HFF-Myc (cell line): ENCODE data around the gene CHTF18.

Experiments
- DNase-seq: peaks from one replicate; pipeline ENCODE4 v3.0.0-alpha.2; 2011; ENCODE audit warnings: low read depth; ENCODE audit errors: extremely low read depth
- H3K4me3 ChIP-seq: replicated peaks from 2 replicates; pipeline ENCODE4 v1.5.1; 2011; ENCODE audit warnings: low read depth, mild to moderate bottlenecking, control low read depth, low read length
- TF ChIP-seq, protein P1 (sequence below): IDR thresholded peaks from 2 replicates; pipeline ENCODE4 v1.5.1; 2012; ENCODE audit warnings: mild to moderate bottlenecking, low read depth, low read length, control low read depth; ENCODE audit errors: missing control alignments

CHTF18 gene

GRCh38 chr16:838741-839140, 50.3 kb downstream of the CHTF18 start:
- TF ChIP-seq, protein P1, sequence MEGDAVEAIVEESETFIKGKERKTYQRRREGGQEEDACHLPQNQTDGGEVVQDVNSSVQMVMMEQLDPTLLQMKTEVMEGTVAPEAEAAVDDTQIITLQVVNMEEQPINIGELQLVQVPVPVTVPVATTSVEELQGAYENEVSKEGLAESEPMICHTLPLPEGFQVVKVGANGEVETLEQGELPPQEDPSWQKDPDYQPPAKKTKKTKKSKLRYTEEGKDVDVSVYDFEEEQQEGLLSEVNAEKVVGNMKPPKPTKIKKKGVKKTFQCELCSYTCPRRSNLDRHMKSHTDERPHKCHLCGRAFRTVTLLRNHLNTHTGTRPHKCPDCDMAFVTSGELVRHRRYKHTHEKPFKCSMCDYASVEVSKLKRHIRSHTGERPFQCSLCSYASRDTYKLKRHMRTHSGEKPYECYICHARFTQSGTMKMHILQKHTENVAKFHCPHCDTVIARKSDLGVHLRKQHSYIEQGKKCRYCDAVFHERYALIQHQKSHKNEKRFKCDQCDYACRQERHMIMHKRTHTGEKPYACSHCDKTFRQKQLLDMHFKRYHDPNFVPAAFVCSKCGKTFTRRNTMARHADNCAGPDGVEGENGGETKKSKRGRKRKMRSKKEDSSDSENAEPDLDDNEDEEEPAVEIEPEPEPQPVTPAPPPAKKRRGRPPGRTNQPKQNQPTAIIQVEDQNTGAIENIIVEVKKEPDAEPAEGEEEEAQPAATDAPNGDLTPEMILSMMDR, result no peak
- DNase-seq, result no peak
- H3K4me3 ChIP-seq, result no peak overlapping the region

DNA sequence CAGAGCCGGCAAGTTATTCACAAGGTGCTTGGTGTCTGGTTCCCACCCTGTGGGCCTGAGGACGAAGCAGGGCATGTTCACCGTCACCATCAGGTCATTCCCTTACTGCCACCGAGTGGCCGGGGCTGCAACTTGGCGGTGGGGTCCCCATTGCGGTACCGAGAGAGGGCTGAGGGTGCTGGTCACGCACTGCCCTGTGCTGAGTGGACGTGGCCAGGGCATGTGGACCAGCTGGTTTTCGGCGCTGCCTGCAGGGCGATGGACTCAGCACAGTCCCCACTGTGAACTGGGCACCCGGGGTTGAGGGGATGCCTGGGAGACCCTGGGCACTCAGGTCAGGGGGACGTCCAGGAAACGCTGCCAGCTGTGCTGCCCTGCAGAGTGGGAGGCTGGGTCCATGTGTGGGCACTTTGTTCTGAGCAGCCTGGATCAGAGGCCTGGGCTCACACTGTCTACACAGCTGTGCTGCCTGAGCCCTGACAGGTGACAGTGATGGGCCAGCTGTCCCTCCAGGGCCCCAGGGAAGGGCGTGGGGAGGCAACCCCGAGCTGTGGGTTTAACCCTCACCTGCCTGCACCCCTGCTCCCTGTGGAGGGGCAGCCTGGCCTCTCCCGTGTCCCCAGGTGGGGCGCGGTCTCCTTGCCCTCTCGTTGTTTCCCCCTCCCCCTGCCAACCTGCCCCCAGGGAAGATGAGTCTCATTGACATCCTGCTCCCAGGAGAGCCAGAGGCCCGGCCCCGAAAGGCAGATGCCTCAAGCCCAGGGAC, 51.4 kb downstream of the CHTF18 start:
- TF ChIP-seq, protein P1, result no peak
- no peak for DNase-seq
- H3K4me3 ChIP-seq, result no peak overlapping the region

GRCh38 chr16:840561-841454, 52.4 kb downstream of the CHTF18 start:
- no peak for DNase-seq
- H3K4me3 ChIP-seq, result no peak overlapping the region

DNA sequence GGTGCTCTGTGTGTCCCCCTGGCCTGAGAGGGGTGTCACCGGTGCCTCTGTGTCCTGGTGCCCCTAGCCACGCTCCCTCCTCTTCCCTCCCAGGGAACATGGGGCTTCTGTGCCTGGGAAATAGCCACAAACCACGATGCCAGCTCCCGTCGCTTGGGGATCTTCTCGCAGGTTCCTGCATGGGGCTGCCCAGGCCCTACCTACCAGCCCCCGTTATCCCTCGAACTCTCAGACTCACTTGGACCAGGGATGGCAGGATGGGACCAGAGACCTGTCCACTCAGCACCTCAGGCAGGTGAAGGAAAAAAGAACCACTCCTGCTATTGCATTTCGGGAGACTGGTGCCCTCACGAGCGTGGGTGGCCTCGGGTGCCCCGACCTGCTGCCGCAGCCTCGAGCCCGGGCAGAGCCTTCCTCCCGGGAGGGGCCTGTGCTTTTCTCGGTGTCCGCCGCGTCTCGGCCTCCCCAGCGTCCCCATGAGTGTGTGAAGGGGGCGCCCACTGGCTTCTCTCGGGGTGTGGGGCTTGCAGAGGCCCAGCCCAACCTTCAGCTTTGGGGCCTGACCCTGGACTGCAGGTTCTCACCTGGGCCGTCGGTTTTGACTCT, 53.1 kb downstream of the CHTF18 start:
- DNase-seq, result no peak
- no peak overlapping the region for H3K4me3 ChIP-seq
- TF ChIP-seq, protein P1, result no peak

More at GRCh38 chr16:840561-841454, 52.4 kb downstream of the CHTF18 start:
- TF ChIP-seq, protein P1, result no peak

DNA sequence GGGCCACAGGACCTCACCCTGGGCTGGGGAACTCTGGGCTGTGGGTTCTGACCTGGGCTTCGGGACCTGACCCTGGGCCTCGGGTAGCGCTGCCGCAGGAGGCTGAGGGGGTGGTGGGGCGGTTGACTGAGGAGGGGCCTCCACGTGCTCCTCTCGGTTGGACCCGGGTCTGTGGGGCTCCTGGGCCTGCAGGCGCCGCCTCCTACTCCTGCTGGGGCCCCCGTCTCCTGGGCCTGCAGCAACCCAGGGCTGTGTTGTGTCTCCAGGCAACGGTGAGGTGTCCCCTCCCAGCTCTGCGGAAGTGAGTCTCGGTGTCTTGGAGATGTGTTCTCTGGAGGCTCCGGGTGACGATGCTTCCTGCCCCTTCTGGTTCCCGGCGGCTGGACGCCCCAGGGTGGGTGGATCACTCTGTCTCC, 53.6 kb downstream of the CHTF18 start:
- TF ChIP-seq, protein P1, result no peak
- no peak overlapping the region for H3K4me3 ChIP-seq
- DNase-seq, result no peak

- H3K4me3 ChIP-seq, result no peak overlapping the region
- TF ChIP-seq, protein P1, result no peak
Measured at GRCh38 chr16:842711-843560, 54.5 kb downstream of the CHTF18 start.

More at GRCh38 chr16:842711-843560, 54.5 kb downstream of the CHTF18 start:
- no peak for DNase-seq
